Measurements from ENCODE around the gene CDC42EP3.

The CDC42EP3 gene

DNA sequence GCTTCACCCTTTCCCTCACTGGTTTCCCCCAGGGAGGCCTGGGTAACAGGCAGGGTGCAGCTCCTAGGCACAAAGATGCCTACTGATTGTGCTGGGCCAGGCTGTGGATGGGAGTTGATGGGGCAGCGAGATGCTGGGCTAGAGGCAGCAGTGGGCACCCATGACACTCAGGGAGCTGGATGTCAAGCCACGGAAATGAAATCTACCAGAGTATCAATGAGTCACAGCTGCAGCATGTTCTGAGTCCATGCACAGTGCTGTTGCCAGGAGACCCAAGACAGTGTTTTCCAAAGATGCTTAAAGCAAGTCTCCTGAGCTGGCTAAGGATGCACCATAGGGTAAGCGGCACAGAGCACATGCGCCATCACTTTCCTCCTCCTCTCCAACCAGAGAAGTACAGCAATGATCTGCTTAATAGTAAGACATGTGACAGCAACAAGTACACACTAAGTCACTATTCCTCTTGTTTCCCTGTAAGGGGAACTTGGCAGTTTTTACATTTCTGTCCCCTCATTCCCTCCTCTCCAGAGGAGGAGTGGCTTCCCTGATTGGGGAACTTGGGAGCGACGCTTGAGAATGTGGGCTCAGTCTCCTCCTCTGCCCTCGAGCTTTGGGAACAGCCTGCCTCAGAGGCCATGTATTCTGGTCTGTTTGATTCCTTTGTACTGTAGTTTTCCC lies 57.2 kb downstream of the CDC42EP3 start:
- no peak for DNase-seq

DNA sequence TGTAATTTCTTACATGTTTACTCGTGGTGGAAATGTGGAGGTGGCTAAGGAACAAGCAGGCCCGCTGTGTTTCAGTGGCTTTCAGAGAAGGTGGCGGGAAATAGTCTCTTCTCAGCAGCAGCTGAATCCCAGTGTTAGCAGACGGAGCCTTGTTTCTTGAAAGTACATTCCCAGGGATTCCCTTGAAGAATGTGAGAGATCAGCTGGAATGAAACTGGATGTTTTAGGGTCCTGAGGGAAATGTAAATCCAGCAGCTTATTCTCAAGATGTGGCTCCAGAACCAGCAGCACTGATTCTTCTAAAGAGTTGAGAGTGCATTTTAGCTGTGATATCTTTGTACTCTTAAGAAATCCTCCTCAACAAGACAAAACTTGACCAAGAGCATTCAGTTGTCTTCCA lies 59.1 kb downstream of the CDC42EP3 start:
- DNase-seq = no peak

DNA sequence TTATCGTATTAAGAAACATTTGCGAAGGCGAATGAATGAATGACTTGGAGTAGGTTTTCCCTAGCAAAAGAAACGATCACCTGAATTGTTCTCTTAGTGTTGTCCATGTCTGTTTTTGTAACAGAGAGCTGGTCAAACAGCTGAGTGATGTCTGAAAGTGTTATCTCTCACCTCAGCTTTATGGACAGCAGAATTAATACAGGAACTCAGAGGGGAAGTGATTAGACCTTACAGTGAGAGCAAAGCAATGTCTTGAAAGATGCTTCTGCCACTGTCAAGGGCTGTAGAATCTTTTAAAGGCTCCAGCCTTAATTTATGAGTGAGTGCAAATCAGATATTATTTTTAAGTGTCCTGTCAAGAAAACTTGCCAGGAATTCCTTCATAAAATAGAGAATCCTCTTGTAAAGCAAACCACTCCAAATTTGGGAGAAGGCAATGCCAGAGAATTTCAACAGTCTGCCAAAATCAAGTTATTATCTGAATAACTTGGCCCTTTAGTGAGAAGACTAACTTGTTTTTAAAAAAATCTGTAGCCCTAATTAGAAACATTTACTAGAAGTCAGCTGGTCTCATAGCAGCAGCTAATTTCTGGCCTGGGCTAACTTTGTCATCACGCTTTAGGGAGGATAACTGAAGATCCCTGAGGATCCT lies 60.7 kb downstream of the CDC42EP3 start:
- no peak for DNase-seq

DNA sequence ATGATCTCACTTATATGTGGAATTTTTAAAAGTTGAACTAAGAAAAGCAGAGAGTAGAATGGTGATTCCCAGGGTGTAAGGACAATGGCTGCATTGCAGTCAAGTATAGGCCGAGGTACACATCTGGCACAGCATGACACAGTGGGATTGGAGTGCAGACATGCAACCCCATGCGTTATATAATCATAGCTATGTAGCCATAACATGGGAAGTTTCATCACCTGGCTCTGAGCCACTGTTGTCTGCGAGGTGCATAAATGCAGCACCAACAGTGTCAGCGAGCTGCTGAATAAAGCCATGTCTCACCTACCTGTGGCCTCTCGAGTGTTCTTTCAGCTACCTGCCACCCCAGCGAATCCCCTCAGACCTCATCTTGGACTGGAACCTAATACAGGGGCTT lies 61.7 kb downstream of the CDC42EP3 start:
- DNase-seq = no peak

DNA sequence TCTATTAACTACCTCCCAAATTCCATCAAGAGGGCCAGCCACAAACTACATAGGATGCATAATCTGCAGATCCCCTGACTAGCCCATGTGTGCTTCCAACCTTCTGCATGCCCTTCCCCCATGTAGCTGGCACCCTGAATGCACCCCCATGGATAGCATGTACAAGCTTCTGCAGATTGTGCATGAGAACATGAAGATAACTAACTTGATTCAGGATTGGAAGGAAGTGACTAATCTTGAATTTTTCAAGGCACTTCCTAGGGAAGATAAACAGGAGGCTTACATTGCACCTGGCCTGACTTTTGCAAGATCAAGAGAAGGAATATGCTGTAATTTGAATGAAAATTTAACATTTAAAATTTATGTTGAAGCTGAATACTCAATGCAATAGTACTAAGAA lies 66.7 kb downstream of the CDC42EP3 start:
- no peak for DNase-seq

DNA sequence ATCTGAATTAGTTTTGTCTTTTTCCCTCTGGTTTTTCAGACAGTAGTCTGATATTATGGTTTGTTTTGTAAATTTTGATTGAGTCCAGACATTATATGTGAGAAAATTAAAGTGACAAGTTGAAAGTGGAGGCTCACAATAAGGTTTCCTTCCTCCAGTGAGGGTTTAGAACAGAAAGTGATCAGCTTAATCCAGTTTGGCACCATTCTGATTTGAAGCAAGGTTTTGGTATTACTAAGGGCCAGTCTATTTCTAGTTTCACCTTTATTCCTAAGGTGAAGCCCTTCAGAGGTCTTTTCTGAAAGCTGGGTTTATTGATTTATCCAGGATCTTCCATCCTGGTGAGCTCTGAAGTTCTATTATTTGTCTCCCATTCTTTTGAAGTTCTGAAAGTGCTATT lies 68.7 kb downstream of the CDC42EP3 start:
- no peak for DNase-seq

DNA sequence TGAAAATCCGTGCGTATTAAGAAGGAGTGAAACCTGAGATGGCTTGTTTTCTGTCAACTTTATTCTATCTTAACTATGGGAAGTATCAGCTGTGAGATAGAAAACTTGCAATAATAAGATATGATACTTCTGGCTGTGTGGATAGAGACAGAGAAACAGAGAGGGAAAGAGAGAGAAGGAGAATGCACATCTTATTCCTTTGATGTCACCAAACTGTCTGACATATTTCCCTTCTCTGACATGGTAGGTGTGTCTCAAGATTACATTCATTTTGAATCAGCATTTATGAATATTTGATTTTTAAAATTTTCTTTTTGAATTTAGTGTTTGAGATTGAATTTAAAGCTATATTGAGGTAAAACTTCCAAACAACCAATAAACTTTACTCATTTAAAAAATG lies 69.4 kb downstream of the CDC42EP3 start:
- DNase-seq = no peak

DNA sequence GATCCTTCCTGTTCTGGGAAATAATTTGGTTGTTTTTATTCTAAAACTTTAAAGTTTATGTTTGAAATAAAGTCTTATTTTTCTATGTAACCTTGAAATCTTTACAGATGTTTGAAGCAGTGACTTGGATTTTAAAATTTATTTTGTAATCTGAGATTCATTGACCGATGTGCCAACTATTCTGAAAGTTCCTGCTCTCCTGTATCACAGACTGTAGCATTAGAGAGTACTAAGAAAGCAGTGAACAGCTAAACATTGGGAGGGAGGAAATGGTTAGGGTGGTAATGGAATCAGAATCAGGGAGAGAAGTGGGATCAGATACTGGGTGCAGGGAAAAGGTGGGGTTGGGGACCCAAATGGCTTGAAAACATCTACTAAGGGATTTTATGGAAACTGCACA lies 69.9 kb downstream of the CDC42EP3 start:
- DNase-seq = no peak

DNA sequence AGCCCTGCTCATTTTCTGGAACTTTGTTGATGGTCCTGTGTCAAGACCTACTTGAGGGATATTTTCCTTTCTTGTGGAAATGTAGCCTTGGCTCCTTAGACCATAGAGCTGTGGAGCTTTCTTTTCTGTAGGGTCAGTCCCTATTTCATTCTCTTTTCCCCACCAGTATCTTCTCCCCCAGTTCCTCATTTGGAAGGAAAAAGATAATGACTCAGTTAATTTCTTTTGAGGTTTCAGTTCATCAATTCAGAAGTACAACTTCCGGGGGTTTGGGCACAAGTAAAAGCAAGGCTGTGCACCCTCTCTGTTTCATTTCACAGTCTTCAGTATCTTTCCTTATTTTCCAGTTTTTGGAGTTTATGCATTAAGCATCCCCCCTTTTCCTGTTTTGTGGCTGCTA lies 70.7 kb downstream of the CDC42EP3 start:
- no peak for DNase-seq

DNA sequence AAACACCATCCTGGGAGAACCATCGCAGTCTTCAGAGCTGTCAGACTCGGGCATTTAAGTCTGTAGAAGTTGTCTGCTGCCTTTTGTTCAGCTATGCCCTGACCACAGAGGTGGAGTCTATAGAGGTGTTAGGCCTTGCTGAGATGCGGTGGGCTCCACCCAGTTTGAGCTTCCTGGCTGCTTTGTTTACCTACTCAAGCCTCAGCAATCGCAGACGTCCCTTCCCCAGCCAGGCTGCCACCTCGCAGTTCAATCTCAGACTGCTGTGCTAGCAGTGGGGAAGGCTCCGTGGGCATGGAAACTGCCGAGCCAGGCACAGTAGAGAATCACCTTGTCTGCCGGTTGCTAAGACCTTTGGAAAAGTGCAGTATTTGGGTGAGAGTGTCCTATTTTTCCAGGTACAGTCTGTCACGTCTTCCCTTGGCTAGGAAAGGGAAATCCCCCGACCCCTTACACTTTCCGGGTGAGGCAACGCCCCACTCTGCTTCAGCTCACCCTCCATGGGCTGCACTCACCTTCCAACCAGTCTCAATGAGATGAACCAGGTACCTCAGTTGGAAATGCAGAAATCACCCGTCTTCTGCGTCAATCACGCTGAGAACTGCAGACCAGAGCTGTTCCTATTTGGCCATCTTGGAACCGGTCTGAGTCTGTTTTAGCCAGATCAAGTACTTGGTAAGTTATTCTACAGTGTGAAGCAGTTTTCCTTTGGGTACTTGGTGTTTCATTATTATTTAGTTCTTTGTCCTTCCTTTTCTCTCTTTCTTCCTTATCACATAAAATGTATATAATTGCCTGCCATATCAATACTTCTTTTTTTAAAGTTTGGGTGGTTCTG lies 71.5 kb downstream of the CDC42EP3 start:
- no peak for DNase-seq

DNA sequence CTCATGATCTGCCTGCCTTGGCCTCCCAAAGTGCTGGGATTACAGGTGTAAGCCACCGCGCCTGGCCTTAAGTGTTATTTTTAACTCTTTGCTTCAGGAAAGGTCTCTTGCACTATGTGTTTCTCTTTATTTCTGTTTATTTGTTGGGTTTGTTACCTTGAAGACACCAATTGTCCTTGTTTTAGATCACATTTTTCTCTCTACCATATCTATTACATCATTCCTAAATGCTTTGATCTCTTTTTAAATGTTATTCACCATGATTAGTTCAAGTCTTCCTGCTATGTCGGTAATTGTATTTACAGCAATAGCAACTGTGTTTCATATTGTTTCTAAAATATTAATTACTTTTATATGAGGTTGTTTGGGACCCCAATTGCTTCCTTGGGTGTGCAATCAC lies 77.7 kb downstream of the CDC42EP3 start:
- no peak for DNase-seq

DNA sequence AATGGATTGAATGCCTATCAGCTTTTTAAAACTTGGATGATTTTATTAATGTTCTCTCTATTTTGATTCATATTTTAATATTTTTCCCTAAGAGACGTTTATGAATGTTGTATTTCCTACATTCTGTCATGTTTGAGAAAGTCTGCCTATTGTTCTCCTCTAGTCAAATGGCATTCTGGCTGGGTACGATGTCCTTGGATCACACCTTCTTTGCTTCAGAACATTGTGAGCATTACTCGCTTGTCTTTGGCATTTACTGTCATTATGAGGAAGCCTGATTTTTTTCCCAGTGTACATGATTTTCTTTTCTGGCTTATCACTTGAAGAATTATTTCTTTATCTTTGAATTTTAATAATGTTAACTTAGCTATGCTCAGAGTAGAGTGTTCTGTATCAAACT lies 78.4 kb downstream of the CDC42EP3 start:
- no peak for DNase-seq
